ENCODE results near the gene KCNG1.

KCNG1 gene

GRCh38 chr20:51022227-51022802 is 592 bp downstream of the KCNG1 start:
- Histone ChIP-seq H3K27ac (peak overlapping the region; percentile 40 to 89 (median 85); a peak in 21 of 22 replicates), H4K20me1 (peaks cover 0 to 50% (median 30%) of the 10 kb centered on the region in 11 experiments; a peak in 16 of 22 replicates), H3K4me1 (peaks cover 35 to 63% (median 43%) of the 10 kb centered on the region in 10 experiments), H3K9ac (peak overlapping the region; percentile 79 to 93 (median 89)), H3K4me2 (peak overlapping the region; percentile 88 to 99 (median 94)), H3K27me3 (peaks cover 0 to 30% (median 13%) of the 10 kb centered on the region in 11 experiments; a peak in 14 of 22 replicates), H3K4me3 (peak overlapping the region; percentile 67 to 85 (median 77)), H3K36me3 (peaks cover 0 to 37% (median 22%) of the 10 kb centered on the region in 11 experiments; a peak in 14 of 22 replicates), H3K9me3 (replicated peaks in 1 of 11) (no peaks in the 10 kb centered on the region)
- TF ChIP-seq Cebpa-rat (IDR thresholded peaks at IDR 0.05) = no peak

DNA sequence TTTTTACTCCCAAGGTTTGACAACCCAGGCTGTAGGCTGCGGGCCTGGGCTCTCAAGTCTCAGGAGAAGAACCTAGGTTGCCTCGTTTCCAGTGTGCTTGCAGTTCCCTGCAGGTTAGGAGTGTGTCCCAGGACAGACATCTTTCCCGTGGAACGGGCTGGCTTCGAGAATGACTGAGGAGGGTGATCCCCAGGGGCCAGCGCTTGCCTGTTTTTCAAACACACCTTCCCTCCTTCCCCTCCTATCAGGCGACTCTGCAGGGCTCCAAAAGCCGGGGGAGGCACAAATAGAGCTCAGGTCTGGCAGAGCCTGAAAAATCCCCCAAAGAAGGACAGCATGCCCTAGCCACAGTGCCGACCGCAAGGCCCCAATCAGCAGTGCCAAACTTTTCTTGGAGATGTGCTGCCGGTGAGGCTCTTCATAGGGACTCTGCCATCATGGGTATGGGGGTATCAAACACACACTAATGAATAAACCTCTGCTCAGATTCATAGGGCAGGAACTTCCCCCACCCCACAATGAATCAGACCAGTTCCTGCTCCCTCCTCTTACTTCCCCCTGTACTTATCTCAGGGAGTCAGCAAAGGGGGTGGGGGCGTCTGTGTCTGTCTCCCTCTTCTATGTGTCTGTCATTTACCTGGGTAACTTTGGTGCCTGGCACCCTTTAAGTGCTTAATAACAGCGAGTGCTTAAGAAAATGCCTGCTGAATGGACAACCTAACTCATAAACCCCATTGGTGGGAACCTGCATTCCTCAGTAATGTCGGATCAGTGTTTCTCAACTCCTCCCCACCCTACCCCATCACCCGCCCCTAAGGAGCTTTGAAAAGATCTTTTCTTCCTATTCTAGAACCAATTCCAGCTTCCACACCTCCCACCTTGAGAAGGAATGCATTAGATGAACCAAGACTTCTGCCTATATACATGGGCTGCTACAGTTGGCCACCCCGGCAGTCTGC is 1.6 kb downstream of the KCNG1 start:
- Histone ChIP-seq H3K4me3 (peak overlapping the region; percentile 67 to 85 (median 77)), H3K27me3 (peaks cover 0 to 30% (median 13%) of the 10 kb centered on the region in 11 experiments; a peak in 14 of 22 replicates), H3K36me3 (peaks cover 0 to 45% (median 22%) of the 10 kb centered on the region in 11 experiments; a peak in 14 of 22 replicates), H3K9me3 (replicated peaks in 1 of 11) (no peaks in the 10 kb centered on the region), H4K20me1 (peaks cover 0 to 60% (median 36%) of the 10 kb centered on the region in 11 experiments; a peak in 16 of 22 replicates), H3K4me1 (peaks cover 35 to 65% (median 43%) of the 10 kb centered on the region in 10 experiments), H3K4me2 (peak overlapping the region; percentile 88 to 99 (median 94)), H3K9ac (peak overlapping the region in 10 of 11 experiments; percentile 11 to 93 (median 86); a peak in 14 of 22 replicates), H3K27ac (peak overlapping the region in 4 of 11 experiments; percentile 10 to 88 (median 82); a peak in 4 of 22 replicates)
- no peak for TF ChIP-seq Cebpa-rat (IDR thresholded peaks at IDR 0.05)

DNA sequence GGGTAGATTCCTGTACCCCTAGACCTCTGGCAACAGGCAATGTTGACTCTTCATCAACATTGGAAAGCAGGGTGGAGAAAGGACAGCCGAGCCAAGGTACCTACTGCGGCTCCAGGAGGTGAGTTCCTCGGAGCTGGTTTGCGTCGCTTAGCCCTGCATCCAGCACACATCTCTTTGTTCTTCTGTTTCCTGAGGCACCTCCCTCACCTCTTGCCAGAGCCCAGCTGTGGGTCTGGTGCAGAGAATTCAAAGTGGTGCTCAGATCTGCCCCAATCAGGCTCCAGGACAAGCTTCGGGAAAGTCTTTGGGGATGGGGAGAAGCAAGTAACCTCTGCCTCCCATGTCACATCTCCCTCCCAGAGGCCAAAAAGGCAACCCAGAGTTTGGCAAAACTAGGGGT is 2.2 kb downstream of the KCNG1 start:
- H3K4me3 ChIP-seq = peak overlapping the region in 6 of 10 experiments; percentile 76 to 85 (median 80); a peak in 6 of 20 replicates
- peaks cover 0 to 67% (median 43%) of the 10 kb centered on the region in 11 experiments; a peak in 16 of 22 replicates for H4K20me1 ChIP-seq
- peak overlapping the region; percentile 88 to 99 (median 94) for H3K4me2 ChIP-seq
- H3K27ac ChIP-seq = 0 out of 22 replicates have a peak overlapping the region, but pooled peaks of 2 of the 11 experiments have one; percentile 6 to 10
- peaks cover 0 to 47% (median 22%) of the 10 kb centered on the region in 11 experiments; a peak in 14 of 22 replicates for H3K36me3 ChIP-seq
- peaks cover 0 to 30% (median 13%) of the 10 kb centered on the region in 11 experiments; a peak in 14 of 22 replicates for H3K27me3 ChIP-seq
- peak overlapping the region in 4 of 11 experiments; percentile 9 to 89 (median 43); a peak in 5 of 22 replicates for H3K9ac ChIP-seq
- H3K4me1 ChIP-seq = peaks cover 35 to 68% (median 43%) of the 10 kb centered on the region in 10 experiments
- H3K9me3 ChIP-seq (replicated peaks in 1 of 11) = no peaks in the 10 kb centered on the region
- no peak for TF ChIP-seq Cebpa-rat (IDR thresholded peaks at IDR 0.05)

GRCh38 chr20:51019656-51020592 is 3.0 kb downstream of the KCNG1 start:
- Histone ChIP-seq H3K9me3 (replicated peaks in 1 of 11) (no peaks in the 10 kb centered on the region), H3K9ac (0 out of 22 replicates have a peak overlapping the region, but pooled peaks of 1 of the 11 experiments have one; percentile 9), H3K4me2 (peak overlapping the region in 9 of 11 experiments; percentile 88 to 99 (median 95); a peak in 9 of 22 replicates), H3K27ac (no peak overlapping the region), H3K27me3 (peaks cover 0 to 30% (median 13%) of the 10 kb centered on the region in 11 experiments; a peak in 14 of 22 replicates), H4K20me1 (peaks cover 0 to 74% (median 50%) of the 10 kb centered on the region in 11 experiments; a peak in 17 of 22 replicates), H3K4me1 (peaks cover 37 to 75% (median 47%) of the 10 kb centered on the region in 10 experiments), H3K36me3 (peaks cover 0 to 50% (median 22%) of the 10 kb centered on the region in 11 experiments; a peak in 14 of 22 replicates), H3K4me3 (no peak overlapping the region)
- no peak for TF ChIP-seq Cebpa-rat (IDR thresholded peaks at IDR 0.05)

GRCh38 chr20:51017251-51017650 is 5.7 kb downstream of the KCNG1 start:
- peaks cover 27 to 71% (median 51%) of the 10 kb centered on the region in 10 experiments for H3K4me1 ChIP-seq
- H4K20me1 ChIP-seq = peaks cover 0 to 84% (median 63%) of the 10 kb centered on the region in 11 experiments; a peak in 19 of 22 replicates
- H3K27me3 ChIP-seq = peaks cover 0 to 12% (median 4%) of the 10 kb centered on the region in 11 experiments; a peak in 11 of 22 replicates
- TF ChIP-seq Cebpa-rat (IDR thresholded peaks at IDR 0.05) = no peak
- 0 out of 22 replicates have a peak overlapping the region, but pooled peaks of 1 of the 11 experiments have one; percentile 8 for H3K9ac ChIP-seq
- no peaks in the 10 kb centered on the region for H3K9me3 ChIP-seq (replicated peaks in 1 of 11)
- peak overlapping the region in 2 of 11 experiments; percentile 17 to 38; a peak in 3 of 22 replicates for H3K4me2 ChIP-seq
- H3K4me3 ChIP-seq = no peak overlapping the region
- peak overlapping the region in 1 of 11 experiments; percentile 16; a peak in 1 of 22 replicates for H3K27ac ChIP-seq
- peaks cover 0 to 66% (median 22%) of the 10 kb centered on the region in 11 experiments; a peak in 14 of 22 replicates for H3K36me3 ChIP-seq

- Histone ChIP-seq H4K20me1 (peaks cover 0 to 78% (median 59%) of the 10 kb centered on the region in 11 experiments; a peak in 19 of 22 replicates), H3K9me3 (replicated peaks in 1 of 11) (no peaks in the 10 kb centered on the region), H3K4me2 (no peak overlapping the region), H3K9ac (no peak overlapping the region), H3K36me3 (peaks cover 0 to 74% (median 25%) of the 10 kb centered on the region in 11 experiments; a peak in 15 of 22 replicates), H3K27ac (no peak overlapping the region), H3K27me3 (peaks cover 0 to 5% (median 0%) of the 10 kb centered on the region in 11 experiments; a peak in 2 of 22 replicates), H3K4me3 (no peak overlapping the region), H3K4me1 (peaks cover 20 to 63% (median 45%) of the 10 kb centered on the region in 10 experiments)
- TF ChIP-seq Cebpa-rat (IDR thresholded peaks at IDR 0.05) = no peak
These were observed 6.4 kb downstream of the KCNG1 start for GRCh38 chr20:51016521-51016920.

All from BLaER1 treated with 17β-estradiol and CSF1 and Interleukin-3, amounts not matched to agents 10 nM and 100 nM (cell line).